ENCODE measurements around the gene MATCAP1.

Gene MATCAP1

GRCh38 chr16:67155295-67156142 lies 28.2 kb downstream of the MATCAP1 start:
- TF ChIP-seq USF1 (IDR thresholded peaks at IDR 0.05) = no peak
- TF ChIP-seq TCF12 (IDR thresholded peaks at IDR 0.05; ENCODE audit: low read depth) = peak; percentile 45; the same call in 1 of the 2 replicates
- TF ChIP-seq RAD21 (IDR thresholded peaks at IDR 0.05; ENCODE audit: low read depth) = peak; percentile 83
- no peak for TF ChIP-seq EGR1 (IDR thresholded peaks at IDR 0.05)
- TF ChIP-seq MAX (IDR thresholded peaks at IDR 0.05) = peak; percentile 40; the same call in 1 of the 2 replicates
- 0 out of 2 replicates have a peak, but pooled peaks have one; percentile 16 for TF ChIP-seq YY1 (IDR thresholded peaks at IDR 0.05; ENCODE audit: low read depth)
- TF ChIP-seq TEAD4 (IDR thresholded peaks at IDR 0.05) = peak; percentile 17; the same call in 1 of the 2 replicates
- TF ChIP-seq NFIC (IDR thresholded peaks at IDR 0.05) = no peak

GRCh38 chr16:67154578-67155294 lies 29.0 kb downstream of the MATCAP1 start:
- TF ChIP-seq EGR1 (IDR thresholded peaks at IDR 0.05) = no peak
- no peak for TF ChIP-seq MAX (IDR thresholded peaks at IDR 0.05)

GRCh38 chr16:67151431-67152097 lies 32.2 kb downstream of the MATCAP1 start:
- TF ChIP-seq FOXM1 (IDR thresholded peaks at IDR 0.05; ENCODE audit: borderline replicate concordance, low read depth) = no peak
- no peak for TF ChIP-seq TCF12 (IDR thresholded peaks at IDR 0.05; ENCODE audit: low read depth)
- TF ChIP-seq TEAD4 (IDR thresholded peaks at IDR 0.05) = no peak
- TF ChIP-seq USF1 (IDR thresholded peaks at IDR 0.05) = no peak
- no peak for TF ChIP-seq TAF1 (IDR thresholded peaks at IDR 0.05; ENCODE audit: low read depth)
- TF ChIP-seq ZBTB7A (IDR thresholded peaks at IDR 0.05; ENCODE audit: low read depth) = no peak
- TF ChIP-seq EGR1 (IDR thresholded peaks at IDR 0.05) = no peak
- no peak for TF ChIP-seq EP300 (IDR thresholded peaks at IDR 0.05; ENCODE audit: borderline replicate concordance)
- TF ChIP-seq REST (IDR thresholded peaks at IDR 0.05; ENCODE audit: low read depth) = no peak
- TF ChIP-seq YY1 (IDR thresholded peaks at IDR 0.05; ENCODE audit: low read depth) = no peak
- TF ChIP-seq NFIC (IDR thresholded peaks at IDR 0.05) = no peak
- TF ChIP-seq RAD21 (IDR thresholded peaks at IDR 0.05; ENCODE audit: low read depth) = no peak
- TF ChIP-seq MAX (IDR thresholded peaks at IDR 0.05) = no peak
- TF ChIP-seq CEBPB (IDR thresholded peaks at IDR 0.05) = no peak
- no peak for TF ChIP-seq CREB1 (IDR thresholded peaks at IDR 0.05; ENCODE audit: low read depth)

- no peak for TF ChIP-seq EGR1 (IDR thresholded peaks at IDR 0.05)
- peak; percentile 80 for TF ChIP-seq YY1 (IDR thresholded peaks at IDR 0.05; ENCODE audit: low read depth)
- no peak for TF ChIP-seq ZBTB7A (IDR thresholded peaks at IDR 0.05; ENCODE audit: low read depth)
- peak; percentile 62 for TF ChIP-seq TAF1 (IDR thresholded peaks at IDR 0.05; ENCODE audit: low read depth)
- TF ChIP-seq TEAD4 (IDR thresholded peaks at IDR 0.05) = no peak
- peak; percentile 85 for TF ChIP-seq MAX (IDR thresholded peaks at IDR 0.05)
- TF ChIP-seq NFIC (IDR thresholded peaks at IDR 0.05) = peak; percentile 6; the same call in 1 of the 2 replicates
- peak; percentile 98 for TF ChIP-seq USF1 (IDR thresholded peaks at IDR 0.05)
- TF ChIP-seq CREB1 (IDR thresholded peaks at IDR 0.05; ENCODE audit: low read depth) = no peak
- TF ChIP-seq CEBPB (IDR thresholded peaks at IDR 0.05) = no peak
- no peak for TF ChIP-seq RAD21 (IDR thresholded peaks at IDR 0.05; ENCODE audit: low read depth)
- TF ChIP-seq EP300 (IDR thresholded peaks at IDR 0.05; ENCODE audit: borderline replicate concordance) = no peak
- TF ChIP-seq TCF12 (IDR thresholded peaks at IDR 0.05; ENCODE audit: low read depth) = no peak; the same call in 1 of the 2 replicates
- no peak for TF ChIP-seq REST (IDR thresholded peaks at IDR 0.05; ENCODE audit: low read depth)
- no peak for TF ChIP-seq FOXM1 (IDR thresholded peaks at IDR 0.05; ENCODE audit: borderline replicate concordance, low read depth)
Observed at GRCh38 chr16:67150833-67151396, 32.8 kb downstream of the MATCAP1 start, which contains the start of gene B3GNT9. Gene B3GNT9, minus strand, starts transcription at chr16:67150998. Its CDS starts 513 bp downstream, at chr16:67150485.

Measured in Ishikawa (cell line).